CD4-positive, alpha-beta T cell (primary cell): Measurements from ENCODE around the gene P3H2. TPM values are rescaled to one million over a fixed set of nuclear protein-coding genes. Genes with fewer than 3 reads are reported as not detected.

ENCODE experiments used
- ATAC-seq: fragments of 200-7000 bp; cut with Tn5 transposase; one replicate; pipeline ENCODE4 v1.10.0; 2022; ENCODE audit warnings: mild to moderate bottlenecking; ENCODE audit not compliant: poor library complexity
- CTCF ChIA-PET: fragments of 350-600 bp; sonication (Branson Sonifier 250); formaldehyde crosslinking; loops from one replicate; lab custom pipeline; 2021; ENCODE audit warnings: antibody characterized with exemption, inconsistent platforms; lab: Charles Lee
- POLR2A ChIA-PET: fragments of 350-600 bp; sonication (Branson Sonifier 250); formaldehyde crosslinking; loops from one replicate; lab custom pipeline; 2021; ENCODE audit warnings: antibody characterized with exemption, inconsistent platforms; lab: Charles Lee
- DNase-seq, 14 experiments: peaks; one replicate each; pipeline ENCODE4 v3.0.0-alpha.2; 2013 to 2020; ENCODE audit warnings: mixed read lengths in 2 of 14
- H3K27ac ChIP-seq, 2 donors: one replicate each; pipeline versions ENCODE4 v1.5.1 to v1.7.0; 2013; ENCODE audit warnings: low read length in 2 of 2, low read depth in 1 of 2, mild to moderate bottlenecking in 1 of 2
- H3K27me3 ChIP-seq, 2 experiments: 1 replicate in 1 of 2; 2 replicates in 1 of 2; pipeline versions ENCODE4 v1.6.1 to v1.7.0; 2013; ENCODE audit warnings: low read length in 2 of 2, control low read depth in 1 of 2, mild to moderate bottlenecking in 1 of 2, moderate library complexity in 1 of 2; ENCODE audit not compliant: insufficient read depth in 2 of 2, control insufficient read depth in 1 of 2
- H3K36me3 ChIP-seq: one replicate; pipeline ENCODE4 v1.6.1; 2013; ENCODE audit warnings: low read length, control low read depth; ENCODE audit not compliant: insufficient read depth
- H3K4me1 ChIP-seq: one replicate; pipeline ENCODE4 v1.6.1; 2013; ENCODE audit warnings: low read length, control low read depth; ENCODE audit not compliant: insufficient read depth
- H3K4me3 ChIP-seq: one replicate; pipeline ENCODE4 v1.5.1; 2013; ENCODE audit warnings: mild to moderate bottlenecking, low read length, moderate library complexity
- H3K9me3 ChIP-seq, 2 experiments: 1 replicate in 1 of 2; 2 replicates in 1 of 2; pipeline versions ENCODE4 v1.6.1 to v1.7.0; 2013; ENCODE audit warnings: low read length in 2 of 2, mild to moderate bottlenecking in 2 of 2, control low read depth in 1 of 2, moderate library complexity in 1 of 2; ENCODE audit not compliant: control insufficient read depth in 1 of 2, insufficient read depth in 1 of 2
- H3K27ac Mint-ChIP-seq: one replicate; pipeline ENCODE4 v1.8.0; 2020; ENCODE audit warnings: mixed read lengths
- H3K27me3 Mint-ChIP-seq: one replicate; pipeline ENCODE4 v1.8.0; 2021; ENCODE audit warnings: mixed read lengths
- H3K36me3 Mint-ChIP-seq: one replicate; pipeline ENCODE4 v1.8.0; 2021; ENCODE audit warnings: low read depth, mixed read lengths
- H3K4me1 Mint-ChIP-seq: one replicate; pipeline ENCODE4 v1.8.0; 2021; ENCODE audit warnings: low read depth, mixed read lengths
- H3K4me3 Mint-ChIP-seq: one replicate; pipeline ENCODE4 v1.8.0; 2020; ENCODE audit warnings: mild to moderate bottlenecking, mixed read lengths
- H3K9me3 Mint-ChIP-seq: one replicate; pipeline ENCODE4 v1.8.0; 2020; ENCODE audit warnings: mixed read lengths
- CTCF ChIP-seq: fragments of 200-600 bp; IDR thresholded peaks from one replicate; pipeline ENCODE4 v1.8.0; 2022; ENCODE audit warnings: antibody characterized with exemption, mild to moderate bottlenecking
- intact Hi-C, 2 experiments: fragments of 100-400 bp; cut with DNase I in 1 of 2; cut with micrococcal nuclease in 1 of 2; formaldehyde crosslinking; loops; one replicate each; pipeline versions ENCODE4 v1.15.1 to v1.9.0; 2023 to 2025; cut with DNase I, micrococcal nuclease
- total RNA-seq, 174 experiments: library from RNA in 2 of 174; stranded (reverse) in 2 of 174; gene quantifications; one replicate each; pipeline ENCODE4 v1.2.3 and lab custom pipeline; 2021 to 2026

The P3H2 gene
- total RNA-seq, 2 experiments from 2014 or later: not detected

GRCh38 chr3:189937302-189938127, 183.2 kb downstream of the P3H2 start:
- no peaks in the 10 kb centered on the region for H3K9me3 ChIP-seq
- ChIA-PET POLR2A (no interaction called here), CTCF (no interaction called here)
- no peaks in the 10 kb centered on the region for H3K4me1 ChIP-seq
- Mint-ChIP-seq H3K27ac (no peak overlapping the region), H3K27me3 (no peaks in the 10 kb centered on the region), H3K4me3 (no peak overlapping the region), H3K36me3 (no peaks in the 10 kb centered on the region), H3K9me3 (peaks cover 2% of the 10 kb centered on the region), H3K4me1 (no peaks in the 10 kb centered on the region)
- intact Hi-C loops: no loop called here
- H3K4me3 ChIP-seq: no peak overlapping the region
- H3K36me3 ChIP-seq: no peaks in the 10 kb centered on the region
- H3K27ac ChIP-seq: no peak overlapping the region
- TF ChIP-seq CTCF: no peak
- no peaks in the 10 kb centered on the region for H3K27me3 ChIP-seq
- ATAC-seq (no peak), DNase-seq (no peak)

- Mint-ChIP-seq H3K4me1 (no peaks in the 10 kb centered on the region), H3K27me3 (no peaks in the 10 kb centered on the region), H3K36me3 (no peaks in the 10 kb centered on the region), H3K27ac (no peak overlapping the region), H3K9me3 (peaks cover 2% of the 10 kb centered on the region), H3K4me3 (no peak overlapping the region)
- H3K4me1 ChIP-seq: no peaks in the 10 kb centered on the region
- H3K27ac ChIP-seq: no peak overlapping the region
- DNase-seq (no peak), ATAC-seq (no peak)
- intact Hi-C loops: no loop called here
- H3K36me3 ChIP-seq: no peaks in the 10 kb centered on the region
- no peaks in the 10 kb centered on the region for H3K9me3 ChIP-seq
- H3K27me3 ChIP-seq: no peaks in the 10 kb centered on the region
- CTCF ChIA-PET: no interaction called here
- H3K4me3 ChIP-seq: no peak overlapping the region
- POLR2A ChIA-PET: interaction anchor here (0.6 kb wide), 1 partner anchor 660 kb away, joined by 3 read pairs; no protein-coding TSS in a partner anchor
- TF ChIP-seq CTCF: no peak
Measured at GRCh38 chr3:189936201-189936945, 184.3 kb downstream of the P3H2 start.

- Histone ChIP-seq H3K27ac (no peak overlapping the region), H3K4me3 (no peak overlapping the region), H3K9me3 (no peaks in the 10 kb centered on the region), H3K36me3 (no peaks in the 10 kb centered on the region), H3K4me1 (no peaks in the 10 kb centered on the region), H3K27me3 (no peaks in the 10 kb centered on the region)
- CTCF ChIA-PET: no interaction called here
- no peaks in the 10 kb centered on the region for H3K4me1 Mint-ChIP-seq
- no peaks in the 10 kb centered on the region for H3K9me3 Mint-ChIP-seq
- no peak overlapping the region for H3K4me3 Mint-ChIP-seq
- ATAC-seq (no peak), DNase-seq (no peak)
- TF ChIP-seq CTCF: no peak
- no peak overlapping the region for H3K27ac Mint-ChIP-seq
- H3K27me3 Mint-ChIP-seq: no peaks in the 10 kb centered on the region
- intact Hi-C loops: no loop called here
- H3K36me3 Mint-ChIP-seq: no peaks in the 10 kb centered on the region
- POLR2A ChIA-PET: no interaction called here
Measured at GRCh38 chr3:189927975-189928895, 192.5 kb downstream of the P3H2 start.
